GM19239 (cell line): ENCODE data around the gene NAT14.

Experiments used
- DNase-seq: peaks from one replicate; pipeline ENCODE4 v3.0.0; 2011; ENCODE audit warnings: low spot score; ENCODE audit not compliant: insufficient read length
- FAIRE-seq: peaks from 2 replicates; lab custom pipeline; 2011; peaks lifted over from hg19 to GRCh38; lab: Jason Lieb, UNC

Gene NAT14

GRCh38 chr19:55498246-55498840, 13.4 kb downstream of the NAT14 start:
- no peak for FAIRE-seq
- no peak for DNase-seq

GRCh38 chr19:55500368-55500952, 15.5 kb downstream of the NAT14 start:
- FAIRE-seq, result no peak
- DNase-seq, result no peak

- no peak for DNase-seq
- no peak for FAIRE-seq
Measured at GRCh38 chr19:55502197-55502952, 17.4 kb downstream of the NAT14 start.

GRCh38 chr19:55503157-55503501, 18.1 kb downstream of the NAT14 start:
- no peak for FAIRE-seq

GRCh38 chr19:55503502-55504251, 18.7 kb downstream of the NAT14 start:
- DNase-seq (peak; percentile 98), FAIRE-seq (peak; percentile 97)

More at GRCh38 chr19:55503157-55503501, 18.1 kb downstream of the NAT14 start:
- DNase-seq, result no peak

GRCh38 chr19:55504252-55504603, 19.2 kb downstream of the NAT14 start:
- no peak for DNase-seq
- FAIRE-seq, result no peak

DNA sequence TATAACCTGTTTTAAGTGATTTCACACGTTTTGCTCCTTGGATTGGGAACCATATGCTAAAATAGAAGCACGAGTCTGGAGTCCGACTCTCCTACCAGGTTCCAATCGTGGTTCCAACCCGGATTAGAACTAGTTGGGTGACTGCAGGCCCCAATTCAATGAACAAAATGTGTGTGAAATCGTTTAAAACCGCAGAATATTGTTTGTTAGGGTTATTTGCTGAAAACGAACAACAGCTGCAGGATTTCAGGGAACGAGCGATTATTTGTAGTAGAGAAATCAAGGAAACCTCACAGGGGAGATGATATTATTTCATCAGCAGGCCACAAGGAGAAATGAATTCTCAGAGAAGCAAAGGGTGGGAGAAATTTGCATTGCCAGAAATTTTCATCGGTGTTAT, 20.0 kb downstream of the NAT14 start:
- FAIRE-seq, result no peak
- no peak for DNase-seq

- FAIRE-seq (no peak), DNase-seq (no peak)
Measured at GRCh38 chr19:55508120-55508519, 23.1 kb downstream of the NAT14 start.

DNA sequence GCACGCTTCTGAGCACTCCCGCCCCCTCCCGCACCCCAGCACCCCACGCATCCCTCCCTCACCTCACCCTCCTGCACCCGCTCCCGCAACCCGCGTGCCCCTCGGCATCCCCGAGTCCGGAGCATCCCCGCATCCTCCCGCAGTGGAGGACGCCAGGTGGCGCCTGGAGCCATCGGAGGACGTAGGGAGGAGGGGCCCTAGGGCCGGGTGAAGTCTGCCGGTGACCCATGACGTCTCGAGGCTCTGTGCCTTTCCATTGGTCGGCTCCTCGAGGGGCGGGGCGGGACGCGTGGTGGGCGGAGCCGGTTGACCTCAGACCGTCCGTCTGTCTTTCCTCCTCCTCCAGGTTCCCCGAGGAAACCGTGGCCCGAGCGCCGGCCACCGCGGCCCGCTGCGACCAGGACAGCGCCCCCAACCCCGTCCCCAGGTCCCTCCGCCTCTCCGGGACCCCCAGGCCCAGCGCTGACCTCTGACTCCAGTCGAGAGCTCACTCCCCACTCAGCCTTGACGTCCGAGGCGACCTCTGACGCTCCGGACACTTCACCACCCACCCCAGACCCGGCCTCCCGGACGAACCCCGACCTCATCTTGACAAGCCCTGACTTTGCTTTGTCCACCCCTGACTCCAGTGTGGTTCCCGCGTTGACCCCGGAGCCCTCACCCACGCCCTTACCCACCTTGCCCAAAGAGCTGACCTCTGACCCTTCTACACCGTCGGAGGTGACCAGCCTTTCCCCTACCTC, 32.1 kb downstream of the NAT14 start:
- FAIRE-seq, result peak; percentile 92
- peak; percentile 99 for DNase-seq

DNA sequence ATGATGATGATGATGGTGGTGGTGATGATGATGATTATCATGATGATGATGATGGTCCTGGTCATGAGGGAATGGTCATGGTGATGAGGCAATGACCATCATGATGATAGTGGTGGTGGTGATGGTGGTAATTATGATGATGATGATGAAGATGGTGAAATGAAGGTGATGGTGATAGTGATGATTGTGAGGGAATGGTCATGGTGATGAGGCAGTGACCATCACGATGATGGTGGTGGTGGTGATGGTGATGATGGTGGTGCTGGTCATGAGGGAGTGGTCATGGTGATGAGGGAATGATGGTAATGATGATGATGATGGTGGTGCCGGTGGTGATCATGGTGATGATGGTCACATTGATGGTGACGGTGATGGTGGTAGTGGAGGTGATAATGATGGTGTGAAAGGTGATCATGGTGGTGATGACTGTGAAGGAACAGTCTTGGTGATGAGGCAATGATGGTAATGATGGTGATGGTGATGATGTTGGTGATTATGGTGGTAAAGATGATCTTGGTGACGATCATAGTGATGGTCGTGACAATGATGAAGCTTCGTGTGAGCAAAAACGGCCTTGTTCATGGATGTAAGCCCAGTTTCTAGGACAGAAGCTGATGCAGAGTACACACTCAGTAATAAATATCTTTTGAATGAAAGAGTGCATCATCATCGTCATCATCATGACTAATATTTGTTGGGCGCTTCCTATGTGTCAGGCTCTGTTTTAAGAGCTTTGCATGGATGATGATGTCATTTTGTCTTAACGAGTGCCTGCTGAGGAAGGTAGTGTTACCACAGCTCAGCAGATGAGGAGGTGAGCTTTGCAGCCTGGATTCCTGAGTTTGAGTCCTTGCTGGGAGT, 34.7 kb downstream of the NAT14 start:
- DNase-seq, result no peak
- FAIRE-seq, result no peak

GRCh38 chr19:55520691-55521292, 35.8 kb downstream of the NAT14 start:
- no peak for FAIRE-seq

GRCh38 chr19:55525289-55526101, 40.5 kb downstream of the NAT14 start:
- FAIRE-seq (no peak), DNase-seq (no peak)

More at GRCh38 chr19:55520691-55521292, 35.8 kb downstream of the NAT14 start:
- no peak for DNase-seq

- FAIRE-seq (no peak), DNase-seq (no peak)
Measured at GRCh38 chr19:55526216-55527196, 41.5 kb downstream of the NAT14 start.

- DNase-seq (no peak), FAIRE-seq (no peak)
Measured at GRCh38 chr19:55527197-55528029, 42.4 kb downstream of the NAT14 start.

DNA sequence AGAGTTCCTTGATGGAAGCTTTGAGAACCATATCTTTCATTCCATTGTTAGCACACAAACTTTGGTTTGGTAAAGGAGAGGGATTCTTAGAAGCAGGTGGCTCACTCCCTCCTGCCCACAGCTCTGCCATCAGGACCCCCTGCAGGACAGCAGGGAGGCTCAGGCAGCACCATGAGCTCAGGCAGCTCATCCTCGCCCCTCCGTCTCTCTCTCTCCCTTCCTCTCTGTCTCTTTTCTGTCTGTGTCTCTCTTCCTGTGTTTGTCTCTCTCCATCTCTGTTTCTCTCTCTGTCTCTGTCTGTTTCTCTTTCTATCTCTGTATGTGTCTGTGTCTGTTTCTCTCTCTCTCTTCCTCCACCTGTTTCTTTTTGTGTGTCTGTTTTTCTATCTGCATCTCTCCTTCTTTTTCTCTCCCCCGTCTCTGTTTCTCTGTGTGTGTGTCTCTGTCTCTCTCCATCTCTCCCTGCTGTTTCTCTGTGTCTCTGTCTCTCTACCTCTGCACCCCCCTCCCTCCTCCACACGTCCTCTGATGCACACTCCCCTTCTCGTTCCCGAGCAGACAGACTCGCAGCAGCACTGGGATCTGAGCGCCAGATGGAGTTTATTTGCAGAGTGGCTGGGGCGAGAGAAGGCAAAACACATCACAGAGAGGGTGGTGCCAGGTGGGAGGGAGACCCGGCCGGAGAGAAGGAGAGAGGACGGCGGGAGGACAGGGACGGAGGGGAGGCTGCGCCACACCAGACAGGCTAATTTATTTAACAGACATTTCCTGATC, 43.2 kb downstream of the NAT14 start:
- no peak for DNase-seq
- FAIRE-seq, result no peak
